LNCAP (cell line): ENCODE data around the gene EXOC6B.

ENCODE experiments used
- CTCF ChIP-seq: fragments of 450-650 bp; IDR thresholded peaks from 2 replicates; pipeline ENCODE4 v1.5.1; 2017; ENCODE audit warnings: mild to moderate bottlenecking

The EXOC6B gene

GRCh38 chr2:72513011-72513410 lies 312.8 kb downstream of the EXOC6B start:
- TF ChIP-seq CTCF: no peak

DNA sequence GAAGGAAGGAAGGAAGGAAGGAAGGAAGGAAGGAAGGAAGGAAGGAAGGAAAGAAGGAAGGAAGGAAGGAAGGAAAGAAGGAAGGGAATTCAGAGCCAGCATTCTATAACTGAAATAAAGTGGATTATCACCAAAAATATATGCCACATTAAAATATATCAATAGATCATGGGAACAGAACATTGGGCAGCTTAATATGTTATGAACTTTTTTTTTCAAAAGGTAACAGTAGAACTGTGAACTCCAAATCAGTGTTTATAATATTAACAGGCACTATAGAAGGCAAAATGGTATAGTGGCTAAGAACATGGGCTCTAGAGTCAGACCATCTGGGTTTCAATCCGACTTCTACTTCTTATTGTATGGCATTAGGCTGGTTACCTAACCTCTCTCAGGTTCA lies 313.5 kb downstream of the EXOC6B start:
- TF ChIP-seq CTCF: no peak

DNA sequence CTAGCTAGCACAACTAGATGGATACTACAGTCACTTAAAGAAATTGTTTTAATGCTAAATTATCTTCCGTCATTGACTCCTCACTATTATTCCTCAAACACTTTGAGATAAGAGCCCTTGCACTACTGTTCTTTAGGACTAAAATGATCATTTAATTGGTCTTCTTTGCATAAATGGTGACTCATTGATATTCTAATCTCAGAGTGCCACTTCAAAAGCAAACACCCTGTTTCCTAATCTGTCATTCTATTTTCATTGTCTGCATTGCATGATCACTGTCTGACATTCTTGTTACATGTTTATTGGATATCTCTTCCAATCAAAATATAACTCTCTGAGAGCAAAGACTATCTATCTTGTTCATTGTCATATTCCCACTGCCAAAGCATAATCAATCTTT lies 313.9 kb downstream of the EXOC6B start:
- no peak for TF ChIP-seq CTCF

DNA sequence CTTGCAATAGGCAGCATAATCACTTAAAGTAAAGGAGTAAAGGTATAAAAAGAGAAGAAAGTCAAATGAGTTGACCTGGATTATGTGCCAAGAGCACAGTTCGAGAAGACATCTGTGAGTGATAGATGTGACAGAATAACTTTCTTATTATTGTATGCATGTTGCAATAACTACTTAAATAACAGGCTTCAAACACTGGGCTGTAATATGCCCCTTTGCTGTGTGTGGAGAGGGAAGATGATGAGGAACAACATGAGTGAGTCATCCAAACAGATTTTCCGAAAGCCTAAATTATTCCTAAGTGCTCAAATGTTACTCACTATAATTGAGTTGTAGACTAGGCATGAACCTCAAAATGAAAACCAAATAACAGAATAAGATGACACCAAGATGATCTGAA lies 328.1 kb downstream of the EXOC6B start:
- no peak for TF ChIP-seq CTCF

GRCh38 chr2:72496479-72496878 lies 329.4 kb downstream of the EXOC6B start:
- no peak for TF ChIP-seq CTCF

DNA sequence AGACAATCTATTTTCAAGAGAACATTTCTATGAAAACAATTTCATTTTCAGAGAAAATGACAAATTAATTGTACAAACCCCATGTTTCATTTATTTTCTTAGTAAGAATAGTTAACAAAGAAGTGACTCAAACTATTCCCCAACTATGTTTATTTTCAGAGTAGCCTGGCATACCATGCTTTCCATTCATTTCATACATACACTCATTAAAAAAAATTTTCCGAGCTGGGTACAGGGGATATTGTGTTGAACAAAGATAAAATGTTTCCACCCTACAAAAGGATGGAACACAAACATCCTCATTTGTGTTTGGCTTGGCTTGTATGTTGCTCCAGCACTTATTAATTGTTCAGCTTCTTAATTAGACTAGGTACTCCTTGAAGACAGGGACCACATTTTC lies 331.4 kb downstream of the EXOC6B start:
- TF ChIP-seq CTCF: no peak

GRCh38 chr2:72483346-72483745 lies 342.5 kb downstream of the EXOC6B start:
- TF ChIP-seq CTCF: no peak

- no peak for TF ChIP-seq CTCF
Observed at GRCh38 chr2:72475246-72475645, 350.6 kb downstream of the EXOC6B start.
